ENCODE measurements around the gene SHOX. TPM values are rescaled to one million over a fixed set of nuclear protein-coding genes. Genes with fewer than 3 reads are reported as not detected.
"Not testable (repeated sequence)": the region's sequence is repeated elsewhere in the genome, so short reads cannot be mapped to it uniquely, and the experiment has no call there.

The SHOX gene
- total and polyA plus RNA-seq, 4 experiments from 2014 or later: not detected

DNA sequence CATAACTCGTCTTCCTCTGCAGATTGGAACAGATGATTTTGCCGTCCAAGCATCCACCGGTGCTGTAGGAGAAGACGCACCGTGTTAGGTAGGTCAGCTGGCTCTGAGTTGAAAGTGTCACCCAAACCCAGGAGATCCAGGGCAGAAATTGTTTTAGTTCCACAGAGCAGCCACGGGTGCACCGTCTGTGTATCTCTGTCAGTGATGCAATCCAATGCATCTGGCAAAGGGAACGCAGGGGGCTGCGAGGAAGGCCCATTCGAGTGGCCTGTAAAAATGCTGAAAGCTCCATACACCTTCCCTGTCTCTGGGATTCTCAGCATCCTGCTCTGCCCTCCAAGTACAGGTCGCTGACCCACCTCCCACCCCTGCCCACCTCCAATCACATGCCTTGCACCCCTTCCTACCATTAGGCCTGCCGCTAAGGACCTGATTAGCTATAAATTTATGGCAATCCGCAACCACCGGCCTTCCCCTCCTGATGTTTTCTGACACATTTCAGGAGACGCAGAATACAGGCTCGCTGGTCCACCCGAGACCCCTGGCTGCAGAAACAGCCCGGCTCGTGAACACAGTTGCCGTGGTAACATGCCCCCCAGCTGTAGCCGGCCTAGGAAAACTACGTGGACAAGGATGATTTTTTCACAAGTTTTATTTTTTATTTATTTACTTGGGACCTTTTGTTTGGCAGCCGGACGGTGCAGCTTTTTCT is 39.7 kb upstream of the SHOX start:
- no peaks in the 10 kb centered on the region for H3K27me3 Mint-ChIP-seq
- ChIA-PET CTCF (ENCODE audit: partially characterized antibody) (no interaction called here), POLR2A (ENCODE audit: partially characterized antibody) (no interaction called here)
- no peaks in the 10 kb centered on the region for H3K4me1 Mint-ChIP-seq
- intact Hi-C loops (cut with micrococcal nuclease): no loop called here
- Histone ChIP-seq H3K4me3 (ENCODE audit: low read length in 2 of 2) (no peak overlapping the region), H3K27ac (ENCODE audit: low read depth, low read length) (no peak overlapping the region), H3K36me3 (ENCODE audit: insufficient read depth, low read length) (no peaks in the 10 kb centered on the region), H3K9me3 (ENCODE audit: control insufficient read depth in 1 of 2, low read length in 2 of 2) (peaks cover 0 to 4% of the 10 kb centered on the region in 2 donors), H3K27me3 (ENCODE audit: insufficient read depth, low read length) (no peaks in the 10 kb centered on the region), H3K4me1 (ENCODE audit: insufficient read depth, low read length) (no peaks in the 10 kb centered on the region)
- H3K36me3 Mint-ChIP-seq: no peaks in the 10 kb centered on the region
- no peak for DNase-seq
- H3K27ac Mint-ChIP-seq: no peak overlapping the region
- no peak overlapping the region for H3K4me3 Mint-ChIP-seq
- peaks cover 0 to 19% (median 11%) of the 10 kb centered on the region in 8 donors for H3K9me3 Mint-ChIP-seq

- H3K4me1 Mint-ChIP-seq: no peaks in the 10 kb centered on the region
These were observed 30.5 kb upstream of the SHOX start for GRCh38 chrX:599837-600715.

GRCh38 chrX:603029-603428 is 27.6 kb upstream of the SHOX start:
- H3K27ac ChIP-seq (ENCODE audit: low read depth, low read length); H3K4me3 Mint-ChIP-seq; H3K27me3 Mint-ChIP-seq; H3K4me3 ChIP-seq (ENCODE audit: low read length in 2 of 2); DNase-seq; H3K36me3 Mint-ChIP-seq; CTCF ChIA-PET (ENCODE audit: partially characterized antibody); H3K36me3 ChIP-seq (ENCODE audit: insufficient read depth, low read length); intact Hi-C loops (cut with micrococcal nuclease); H3K27me3 ChIP-seq (ENCODE audit: insufficient read depth, low read length); H3K9me3 ChIP-seq (ENCODE audit: control insufficient read depth in 1 of 2, low read length in 2 of 2); POLR2A ChIA-PET (ENCODE audit: partially characterized antibody); H3K4me1 ChIP-seq (ENCODE audit: insufficient read depth, low read length); H3K4me1 Mint-ChIP-seq: not testable (repeated sequence)
- peaks cover 0 to 16% (median 3%) of the 10 kb centered on the region in 8 donors for H3K9me3 Mint-ChIP-seq
- peak overlapping the region in 1 of 7 donors; percentile 57 for H3K27ac Mint-ChIP-seq

More at GRCh38 chrX:599837-600715, 30.5 kb upstream of the SHOX start:
- ChIA-PET CTCF (ENCODE audit: partially characterized antibody) (no interaction called here), POLR2A (ENCODE audit: partially characterized antibody) (no interaction called here)
- Mint-ChIP-seq H3K27me3 (no peaks in the 10 kb centered on the region), H3K27ac (peak overlapping the region in 1 of 7 donors; percentile 38), H3K36me3 (peaks cover 0 to 8% of the 10 kb centered on the region in 2 donors), H3K9me3 (peaks cover 7 to 37% (median 22%) of the 10 kb centered on the region in 8 donors), H3K4me3 (no peak overlapping the region)
- Histone ChIP-seq H3K4me1 (ENCODE audit: insufficient read depth, low read length) (no peaks in the 10 kb centered on the region), H3K4me3 (ENCODE audit: low read length in 2 of 2) (no peak overlapping the region), H3K36me3 (ENCODE audit: insufficient read depth, low read length) (no peaks in the 10 kb centered on the region), H3K27ac (ENCODE audit: low read depth, low read length) (no peak overlapping the region), H3K9me3 (ENCODE audit: control insufficient read depth in 1 of 2, low read length in 2 of 2) (peaks cover 0 to 8% of the 10 kb centered on the region in 2 donors), H3K27me3 (ENCODE audit: insufficient read depth, low read length) (no peaks in the 10 kb centered on the region)
- DNase-seq: no peak
- intact Hi-C loops (cut with micrococcal nuclease): no loop called here

- H3K4me1 ChIP-seq (ENCODE audit: insufficient read depth, low read length); H3K27ac Mint-ChIP-seq; DNase-seq; H3K4me3 Mint-ChIP-seq; POLR2A ChIA-PET (ENCODE audit: partially characterized antibody); H3K4me1 Mint-ChIP-seq; H3K27me3 ChIP-seq (ENCODE audit: insufficient read depth, low read length); CTCF ChIA-PET (ENCODE audit: partially characterized antibody); H3K36me3 Mint-ChIP-seq; H3K27ac ChIP-seq (ENCODE audit: low read depth, low read length); H3K36me3 ChIP-seq (ENCODE audit: insufficient read depth, low read length); H3K27me3 Mint-ChIP-seq; H3K9me3 ChIP-seq (ENCODE audit: control insufficient read depth in 1 of 2, low read length in 2 of 2); H3K4me3 ChIP-seq (ENCODE audit: low read length in 2 of 2); intact Hi-C loops (cut with micrococcal nuclease): not testable (repeated sequence)
- H3K9me3 Mint-ChIP-seq: peaks cover 0 to 16% (median 3%) of the 10 kb centered on the region in 8 donors
These were observed 26.0 kb upstream of the SHOX start for GRCh38 chrX:604616-605015.

DNA sequence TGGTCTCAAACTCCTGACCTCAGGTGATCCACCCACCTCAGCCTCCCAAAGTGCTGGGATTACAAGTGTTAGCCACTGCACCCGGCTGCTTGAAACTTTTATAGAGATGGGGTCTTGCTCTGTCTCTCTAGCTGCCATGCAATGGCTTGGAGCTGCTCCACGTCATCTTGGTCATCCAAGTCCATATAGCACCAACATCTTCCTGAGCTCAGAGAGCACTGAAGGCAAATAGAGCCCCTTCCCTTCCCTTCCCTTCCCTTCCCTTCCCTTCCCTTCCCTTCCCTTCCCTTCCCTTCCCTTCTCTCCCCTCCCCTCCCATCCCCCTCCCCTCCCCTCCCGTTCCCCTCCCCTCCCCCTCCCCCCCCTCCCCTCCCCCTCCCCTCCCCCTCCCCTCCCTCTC is 22.5 kb upstream of the SHOX start:
- H3K4me1 Mint-ChIP-seq; H3K4me3 Mint-ChIP-seq; intact Hi-C loops (cut with micrococcal nuclease); H3K36me3 ChIP-seq (ENCODE audit: insufficient read depth, low read length); CTCF ChIA-PET (ENCODE audit: partially characterized antibody); H3K9me3 ChIP-seq (ENCODE audit: control insufficient read depth in 1 of 2, low read length in 2 of 2); DNase-seq; H3K36me3 Mint-ChIP-seq; H3K27me3 ChIP-seq (ENCODE audit: insufficient read depth, low read length); H3K27ac Mint-ChIP-seq; H3K27me3 Mint-ChIP-seq; H3K4me3 ChIP-seq (ENCODE audit: low read length in 2 of 2); H3K27ac ChIP-seq (ENCODE audit: low read depth, low read length); H3K4me1 ChIP-seq (ENCODE audit: insufficient read depth, low read length); POLR2A ChIA-PET (ENCODE audit: partially characterized antibody): not testable (repeated sequence)
- H3K9me3 Mint-ChIP-seq: peaks cover 0 to 32% (median 23%) of the 10 kb centered on the region in 8 donors

- peaks cover 0 to 2% of the 10 kb centered on the region in 2 donors for H3K9me3 ChIP-seq (ENCODE audit: control insufficient read depth in 1 of 2, low read length in 2 of 2)
- H3K4me3 ChIP-seq (ENCODE audit: low read length in 2 of 2): no peak overlapping the region
- H3K27me3 ChIP-seq (ENCODE audit: insufficient read depth, low read length): no peaks in the 10 kb centered on the region
- Mint-ChIP-seq H3K27ac (no peak overlapping the region), H3K4me1 (peaks cover 0 to 4% (median 2%) of the 10 kb centered on the region in 4 donors), H3K27me3 (peaks cover 4 to 13% of the 10 kb centered on the region in 2 donors), H3K36me3 (no peaks in the 10 kb centered on the region), H3K9me3 (peaks cover 0 to 42% (median 29%) of the 10 kb centered on the region in 8 donors), H3K4me3 (no peak overlapping the region)
- no peak overlapping the region for H3K27ac ChIP-seq (ENCODE audit: low read depth, low read length)
- no peaks in the 10 kb centered on the region for H3K36me3 ChIP-seq (ENCODE audit: insufficient read depth, low read length)
- CTCF ChIA-PET (ENCODE audit: partially characterized antibody): no interaction called here
- no peak for DNase-seq
- POLR2A ChIA-PET (ENCODE audit: partially characterized antibody): no interaction called here
- no peaks in the 10 kb centered on the region for H3K4me1 ChIP-seq (ENCODE audit: insufficient read depth, low read length)
- intact Hi-C loops (cut with micrococcal nuclease): no loop called here
These were observed 16.5 kb upstream of the SHOX start for GRCh38 chrX:614136-614535.

DNA sequence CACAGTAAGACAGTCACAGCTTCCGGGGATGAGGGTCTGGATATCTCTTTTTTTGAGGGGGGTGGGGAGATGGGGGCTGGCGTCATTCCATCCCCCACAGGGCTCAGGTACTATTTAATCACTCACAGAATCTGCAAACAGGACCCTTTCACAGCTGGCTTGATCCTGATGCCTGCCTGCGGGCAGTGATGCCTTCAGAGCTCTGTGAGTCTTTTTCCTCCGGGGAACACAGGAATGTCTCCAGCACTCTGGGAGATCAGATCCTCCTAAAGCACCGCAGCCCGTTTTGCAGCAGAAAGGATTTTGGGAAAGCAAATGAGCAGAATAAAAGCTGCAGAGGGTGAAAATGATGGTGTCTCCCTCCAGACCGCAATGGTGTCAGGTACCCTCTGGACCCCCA is 13.2 kb upstream of the SHOX start:
- H3K27ac ChIP-seq (ENCODE audit: low read depth, low read length): no peak overlapping the region
- ChIA-PET CTCF (ENCODE audit: partially characterized antibody) (no interaction called here), POLR2A (ENCODE audit: partially characterized antibody) (no interaction called here)
- Mint-ChIP-seq H3K4me3 (no peak overlapping the region), H3K4me1 (peaks cover 3 to 14% (median 6%) of the 10 kb centered on the region in 4 donors), H3K27me3 (peaks cover 11 to 26% of the 10 kb centered on the region in 2 donors), H3K27ac (no peak overlapping the region), H3K9me3 (peaks cover 0 to 16% (median 9%) of the 10 kb centered on the region in 8 donors), H3K36me3 (no peaks in the 10 kb centered on the region)
- no peak overlapping the region for H3K4me3 ChIP-seq (ENCODE audit: low read length in 2 of 2)
- no peaks in the 10 kb centered on the region for H3K9me3 ChIP-seq (ENCODE audit: control insufficient read depth in 1 of 2, low read length in 2 of 2)
- no peaks in the 10 kb centered on the region for H3K36me3 ChIP-seq (ENCODE audit: insufficient read depth, low read length)
- H3K4me1 ChIP-seq (ENCODE audit: insufficient read depth, low read length): no peaks in the 10 kb centered on the region
- DNase-seq: no peak
- intact Hi-C loops (cut with micrococcal nuclease): no loop called here
- no peaks in the 10 kb centered on the region for H3K27me3 ChIP-seq (ENCODE audit: insufficient read depth, low read length)
